Fibroblast of lung (primary cell): ENCODE measurements around the gene TMEM120A. TPM values are rescaled to one million over a fixed set of nuclear protein-coding genes. Genes with fewer than 3 reads are reported as not detected.

Source experiments
- DNase-seq, 2 donors: peaks; one replicate each; pipeline versions ENCODE4 v3.0.0 to v3.0.0-alpha.2; 2010; ENCODE audit warnings: low read depth in 2 of 2
- H2AFZ ChIP-seq: 2 replicates; pipeline ENCODE4 v1.5.1; 2012; ENCODE audit warnings: low read length, control low read depth, inconsistent platforms
- H3K27ac ChIP-seq: 2 replicates; pipeline ENCODE4 v1.5.1; 2011; ENCODE audit warnings: low read length, control low read depth; ENCODE audit not compliant: insufficient read depth
- H3K27me3 ChIP-seq: 2 replicates; pipeline ENCODE4 v1.5.1; 2011; ENCODE audit warnings: mild to moderate bottlenecking, low read length; ENCODE audit not compliant: control insufficient read depth, insufficient read depth
- H3K36me3 ChIP-seq: 2 replicates; pipeline ENCODE4 v1.5.1; 2011; ENCODE audit warnings: low read length; ENCODE audit not compliant: control insufficient read depth, insufficient read depth
- H3K4me1 ChIP-seq: 2 replicates; pipeline ENCODE4 v1.5.1; 2011; ENCODE audit warnings: low read length; ENCODE audit not compliant: control insufficient read depth, insufficient read depth; ENCODE audit errors: extremely low read depth
- H3K4me2 ChIP-seq: 2 replicates; pipeline ENCODE4 v1.5.1; 2011; ENCODE audit warnings: low read length, control low read depth; ENCODE audit not compliant: insufficient read depth; ENCODE audit errors: extremely low read depth
- H3K4me3 ChIP-seq, 4 experiments: fragments of 200-600 bp in 1 of 4; sonication (generic) in 1 of 4; replicated peaks in 1 of 4; 2 replicates each; pipeline ENCODE4 v1.5.1; 2011 to 2016; ENCODE audit warnings: low read length in 4 of 4, low read depth in 3 of 4, mild to moderate bottlenecking in 3 of 4, control low read depth in 2 of 4, inconsistent platforms in 1 of 4, mixed read lengths in 1 of 4; ENCODE audit not compliant: insufficient read depth in 1 of 4; ENCODE audit errors: control extremely low read depth in 1 of 4
- H3K79me2 ChIP-seq: 2 replicates; pipeline ENCODE4 v1.5.1; 2012; ENCODE audit warnings: mild to moderate bottlenecking, low read length, inconsistent platforms; ENCODE audit not compliant: control insufficient read depth, insufficient read depth
- H3K9ac ChIP-seq: 2 replicates; pipeline ENCODE4 v1.5.1; 2011; ENCODE audit warnings: mild to moderate bottlenecking, low read length, control low read depth; ENCODE audit not compliant: insufficient read depth
- H3K9me3 ChIP-seq: 2 replicates; pipeline ENCODE4 v1.5.1; 2012; ENCODE audit warnings: low read depth, low read length; ENCODE audit not compliant: control insufficient read depth, insufficient read depth
- H4K20me1 ChIP-seq: 2 replicates; pipeline ENCODE4 v1.5.1; 2011; ENCODE audit warnings: low read length; ENCODE audit not compliant: control insufficient read depth, insufficient read depth; ENCODE audit errors: extremely low read depth
- EZH2 ChIP-seq: IDR thresholded peaks from 2 replicates; pipeline ENCODE4 v1.5.1; 2012; ENCODE audit warnings: low read length, control low read depth, mild to moderate bottlenecking; ENCODE audit errors: missing control alignments
- polyA plus RNA-seq, 2 donors: library from polyadenylated mRNA; depleted of rRNA in 1 of 2; stranded (reverse) in 1 of 2; unstranded in 1 of 2; fragments of >200 nt; gene quantifications; 2 replicates each; pipeline ENCODE4 v1.2.1, GENCODE V29; 2011 to 2012; ENCODE audit warnings: missing spikeins in 1 of 2
- total RNA-seq: library from RNA; depleted of rRNA; stranded (reverse); fragments of >200 nt; gene quantifications from 2 replicates; pipeline ENCODE4 v1.2.1, GENCODE V29; 2014
- TF ChIP-seq, protein P1 (sequence below), 2 donors: IDR thresholded peaks in 1 of 2; conservative IDR thresholded peaks in 1 of 2; 1 replicate in 1 of 2; 2 replicates in 1 of 2; pipeline ENCODE4 v1.5.1; 2011 to 2012; ENCODE audit warnings: low read length in 2 of 2, control low read depth in 1 of 2, inconsistent platforms in 1 of 2, low read depth in 1 of 2, mild to moderate bottlenecking in 1 of 2

Gene TMEM120A
- total and polyA plus RNA-seq, 2 donors (not counting 1 experiment from before 2014, with no cell fraction given) = 56.1 to 62.3 TPM

DNA sequence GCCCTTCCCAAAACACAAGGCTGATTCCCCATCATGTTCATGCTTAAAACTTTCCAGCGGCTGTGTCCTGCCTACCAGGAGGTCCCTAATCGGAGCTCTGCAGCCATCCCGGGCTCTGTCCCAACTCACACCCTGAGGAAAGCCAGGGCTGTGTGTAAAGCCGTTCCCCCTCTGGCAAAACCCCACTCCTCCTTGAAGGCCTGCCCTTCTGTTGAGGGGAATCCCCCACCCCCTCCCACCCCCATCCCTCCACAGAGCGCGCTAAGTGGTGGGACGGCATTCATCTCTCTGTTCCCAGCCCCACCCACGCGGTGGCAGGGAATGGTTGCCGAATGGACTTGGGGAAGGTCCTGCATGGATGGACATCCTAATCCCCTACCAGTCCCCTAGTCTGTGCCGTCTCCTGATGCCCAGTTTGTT lies 667 bp upstream of the TMEM120A start:
- Histone ChIP-seq H3K27ac (peak overlapping the region; percentile 44), H3K9me3 (no peaks in the 10 kb centered on the region), H3K4me3 (peak overlapping the region; percentile 44 to 87 (median 69)), H3K79me2 (peaks cover 5% of the 10 kb centered on the region), H3K4me1 (peaks cover 11% of the 10 kb centered on the region), H3K9ac (no peak overlapping the region), H3K4me2 (peak overlapping the region; percentile 93), H3K27me3 (no peaks in the 10 kb centered on the region), H4K20me1 (no peaks in the 10 kb centered on the region), H2AFZ (peak overlapping the region; percentile 90), H3K36me3 (peaks cover 8% of the 10 kb centered on the region)
- TF ChIP-seq, protein P1, sequence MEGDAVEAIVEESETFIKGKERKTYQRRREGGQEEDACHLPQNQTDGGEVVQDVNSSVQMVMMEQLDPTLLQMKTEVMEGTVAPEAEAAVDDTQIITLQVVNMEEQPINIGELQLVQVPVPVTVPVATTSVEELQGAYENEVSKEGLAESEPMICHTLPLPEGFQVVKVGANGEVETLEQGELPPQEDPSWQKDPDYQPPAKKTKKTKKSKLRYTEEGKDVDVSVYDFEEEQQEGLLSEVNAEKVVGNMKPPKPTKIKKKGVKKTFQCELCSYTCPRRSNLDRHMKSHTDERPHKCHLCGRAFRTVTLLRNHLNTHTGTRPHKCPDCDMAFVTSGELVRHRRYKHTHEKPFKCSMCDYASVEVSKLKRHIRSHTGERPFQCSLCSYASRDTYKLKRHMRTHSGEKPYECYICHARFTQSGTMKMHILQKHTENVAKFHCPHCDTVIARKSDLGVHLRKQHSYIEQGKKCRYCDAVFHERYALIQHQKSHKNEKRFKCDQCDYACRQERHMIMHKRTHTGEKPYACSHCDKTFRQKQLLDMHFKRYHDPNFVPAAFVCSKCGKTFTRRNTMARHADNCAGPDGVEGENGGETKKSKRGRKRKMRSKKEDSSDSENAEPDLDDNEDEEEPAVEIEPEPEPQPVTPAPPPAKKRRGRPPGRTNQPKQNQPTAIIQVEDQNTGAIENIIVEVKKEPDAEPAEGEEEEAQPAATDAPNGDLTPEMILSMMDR (conservative IDR thresholded peaks at IDR 0.05 in 1 of 2, IDR thresholded peaks at IDR 0.05 in 1 of 2; ENCODE audit: low read depth in 1 of 2, low read length in 2 of 2) = no peak
- no peak for TF ChIP-seq EZH2
- DNase-seq = no peak

DNA sequence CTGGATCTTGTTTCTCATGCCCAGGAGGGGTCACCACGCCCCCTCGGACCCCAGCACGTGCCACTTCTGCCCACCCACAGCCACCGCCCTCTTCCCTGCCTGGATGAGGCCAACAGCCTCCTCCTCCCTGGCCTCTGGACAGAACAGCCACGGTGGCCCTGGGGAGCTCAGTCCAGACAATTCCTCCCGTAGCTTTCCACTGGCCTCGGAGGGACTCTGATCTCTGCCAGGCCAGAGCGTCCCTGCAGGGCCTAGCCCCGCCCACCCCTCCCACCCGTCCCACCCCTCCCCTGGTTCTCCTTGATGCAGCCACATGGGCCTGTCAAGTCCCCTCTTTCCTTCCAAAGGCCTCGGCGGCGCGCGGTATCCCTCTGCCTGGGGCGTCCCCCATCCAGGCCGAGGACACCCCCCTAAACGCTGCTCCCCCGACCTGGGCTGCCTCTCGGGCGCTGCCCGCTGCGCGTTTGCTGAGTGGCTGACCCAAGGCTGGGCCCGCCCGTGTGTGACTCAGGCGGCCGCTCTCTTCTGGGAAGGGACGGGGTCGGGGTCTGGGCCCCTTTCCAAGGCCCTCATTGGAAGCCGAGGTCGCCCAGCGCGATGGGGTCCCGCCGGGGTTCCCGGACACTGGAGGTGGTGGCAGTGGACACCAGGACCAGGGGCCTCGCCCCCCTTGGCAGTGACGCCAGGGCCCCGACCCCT lies 557 bp downstream of the TMEM120A start:
- Histone ChIP-seq H3K4me1 (peaks cover 11% of the 10 kb centered on the region), H3K79me2 (peaks cover 5% of the 10 kb centered on the region), H3K27me3 (no peaks in the 10 kb centered on the region), H2AFZ (peak overlapping the region; percentile 35), H3K27ac (peak overlapping the region; percentile 81), H3K36me3 (peaks cover 8% of the 10 kb centered on the region), H3K4me2 (peak overlapping the region; percentile 80), H3K4me3 (peak overlapping the region; percentile 59 to 87 (median 81)), H3K9me3 (no peaks in the 10 kb centered on the region), H4K20me1 (no peaks in the 10 kb centered on the region), H3K9ac (peak overlapping the region; percentile 78)
- TF ChIP-seq, protein P1 (conservative IDR thresholded peaks at IDR 0.05 in 1 of 2, IDR thresholded peaks at IDR 0.05 in 1 of 2; ENCODE audit: low read depth in 1 of 2, low read length in 2 of 2) = no peak
- TF ChIP-seq EZH2 = no peak
- DNase-seq = peak; percentile 50 to 51

DNA sequence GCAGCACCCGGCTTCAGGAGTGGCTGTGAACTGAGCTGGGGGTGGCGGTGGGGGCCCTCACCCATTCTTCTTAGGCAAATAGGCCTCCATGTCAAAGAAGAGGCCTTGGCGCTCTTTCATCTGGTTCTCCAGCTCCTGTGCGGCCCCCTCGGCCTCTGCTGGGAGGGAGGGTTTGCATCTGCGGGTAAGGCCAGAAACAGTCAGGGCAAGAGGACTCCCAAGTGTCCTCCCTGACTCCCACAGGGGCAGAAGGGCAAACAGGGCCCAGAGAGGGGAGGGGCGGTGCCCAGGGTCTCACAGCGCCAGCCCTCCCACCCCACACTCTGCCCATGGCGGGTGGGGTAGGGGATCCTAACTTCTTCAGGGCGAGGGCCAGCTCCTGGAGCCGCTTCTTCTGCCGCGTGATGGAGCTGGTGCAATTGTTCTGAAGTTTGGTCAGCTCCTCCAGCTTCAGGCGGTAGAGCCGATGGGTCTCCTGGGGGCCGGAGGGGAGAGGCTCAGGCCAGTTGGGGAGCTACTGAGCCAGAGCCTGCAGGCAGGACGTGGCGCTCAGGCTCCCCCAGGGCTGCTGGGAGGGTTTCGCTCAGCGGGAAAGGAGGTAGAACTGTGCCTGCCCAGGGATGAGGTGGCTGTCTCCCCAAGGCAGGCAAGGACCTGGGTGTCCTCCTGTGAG lies 2.2 kb downstream of the TMEM120A start:
- Histone ChIP-seq H4K20me1 (no peaks in the 10 kb centered on the region), H3K9ac (no peak overlapping the region), H2AFZ (no peak overlapping the region), H3K27me3 (no peaks in the 10 kb centered on the region), H3K4me2 (no peak overlapping the region), H3K27ac (no peak overlapping the region), H3K9me3 (no peaks in the 10 kb centered on the region), H3K4me1 (peaks cover 11% of the 10 kb centered on the region), H3K79me2 (peaks cover 5% of the 10 kb centered on the region), H3K36me3 (peaks cover 8% of the 10 kb centered on the region), H3K4me3 (no peak overlapping the region)
- TF ChIP-seq, protein P1 (conservative IDR thresholded peaks at IDR 0.05 in 1 of 2, IDR thresholded peaks at IDR 0.05 in 1 of 2; ENCODE audit: low read depth in 1 of 2, low read length in 2 of 2) = no peak
- TF ChIP-seq EZH2 = no peak
- DNase-seq = no peak
